ENCODE results near the gene DMPK. TPM values are rescaled to one million over a fixed set of nuclear protein-coding genes. Genes with fewer than 3 reads are reported as not detected.

Gene DMPK
- total and polyA plus RNA-seq, 5 donors from 2014 or later: 0.61 to 68.1 (median 1.5) TPM

DNA sequence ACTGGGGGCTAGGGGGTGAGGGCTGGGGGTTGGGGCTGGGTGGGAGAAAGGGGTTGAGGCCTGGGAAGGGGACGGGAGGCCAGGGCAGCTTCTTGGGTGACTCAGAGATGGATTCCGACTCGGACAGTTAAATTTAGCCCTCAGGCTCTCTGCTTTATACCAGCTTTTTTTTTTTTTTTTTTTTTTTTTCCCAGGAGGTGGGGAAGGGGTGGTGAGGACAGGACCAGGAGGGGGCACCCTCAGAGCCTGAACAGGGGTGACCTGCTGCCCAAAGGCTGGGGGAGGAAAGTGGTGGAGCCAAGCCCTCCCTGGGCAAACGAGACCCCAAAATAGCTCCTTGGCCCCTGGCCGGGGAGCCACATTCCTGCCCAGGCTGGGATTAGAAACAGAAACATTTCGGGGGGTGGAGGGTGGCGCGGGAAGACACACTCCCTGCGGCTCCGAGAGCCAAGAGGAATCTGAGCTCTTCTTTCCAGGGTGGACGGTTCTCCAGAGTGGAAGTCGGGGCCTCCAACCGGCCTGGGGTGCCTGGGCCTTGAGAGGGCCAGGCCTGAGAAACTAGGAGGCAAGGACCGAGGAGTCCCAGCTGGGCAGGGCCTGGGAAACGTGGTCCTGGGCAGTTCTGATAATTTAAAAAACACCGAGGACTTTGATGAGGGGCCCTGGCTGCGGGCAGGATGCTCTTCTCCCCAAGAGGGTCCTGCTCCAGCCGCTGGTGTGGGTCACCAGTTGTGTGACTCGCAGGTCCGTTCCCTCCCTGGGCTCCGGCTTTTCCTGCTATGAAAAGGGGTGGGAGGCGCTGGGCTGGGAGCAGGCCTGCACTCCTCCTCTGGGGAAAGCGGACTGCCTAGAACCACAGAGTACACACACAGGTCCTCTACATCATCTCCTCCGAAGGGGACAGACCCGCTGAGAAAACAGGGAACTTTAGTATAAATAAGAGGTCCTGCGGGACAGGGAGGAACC, 813 bp upstream of the DMPK start:
- Histone ChIP-seq H3K27ac (ENCODE audit: insufficient read depth, low read length, poor library complexity, severe bottlenecking) (no peak overlapping the region), H3K36me3 (ENCODE audit: control insufficient read depth, insufficient read depth, low read length) (peaks cover 13% of the 10 kb centered on the region), H3K4me1 (ENCODE audit: control insufficient read depth, insufficient read depth, low read length, poor library complexity, severe bottlenecking) (peaks cover 18% of the 10 kb centered on the region), H3K9me3 (ENCODE audit: control insufficient read depth in 2 of 2, low read length in 2 of 2) (no peaks in the 10 kb centered on the region), H3K4me3 (ENCODE audit: low read depth, low read length) (no peak overlapping the region), H3K27me3 (ENCODE audit: control insufficient read depth, insufficient read depth, low read length) (no peaks in the 10 kb centered on the region)
- H3K4me1 Mint-ChIP-seq: peaks cover 0 to 24% (median 16%) of the 10 kb centered on the region in 4 donors
- peak overlapping the region in 1 of 4 donors; percentile 44 for H3K4me3 Mint-ChIP-seq
- H3K36me3 Mint-ChIP-seq: peaks cover 20% of the 10 kb centered on the region
- DNase-seq (no peak), ATAC-seq (ENCODE audit: low read depth in 2 of 2) (no peak)
- no peaks in the 10 kb centered on the region for H3K9me3 Mint-ChIP-seq
- no peaks in the 10 kb centered on the region for H3K27me3 Mint-ChIP-seq
- H3K27ac Mint-ChIP-seq: no peak overlapping the region

DNA sequence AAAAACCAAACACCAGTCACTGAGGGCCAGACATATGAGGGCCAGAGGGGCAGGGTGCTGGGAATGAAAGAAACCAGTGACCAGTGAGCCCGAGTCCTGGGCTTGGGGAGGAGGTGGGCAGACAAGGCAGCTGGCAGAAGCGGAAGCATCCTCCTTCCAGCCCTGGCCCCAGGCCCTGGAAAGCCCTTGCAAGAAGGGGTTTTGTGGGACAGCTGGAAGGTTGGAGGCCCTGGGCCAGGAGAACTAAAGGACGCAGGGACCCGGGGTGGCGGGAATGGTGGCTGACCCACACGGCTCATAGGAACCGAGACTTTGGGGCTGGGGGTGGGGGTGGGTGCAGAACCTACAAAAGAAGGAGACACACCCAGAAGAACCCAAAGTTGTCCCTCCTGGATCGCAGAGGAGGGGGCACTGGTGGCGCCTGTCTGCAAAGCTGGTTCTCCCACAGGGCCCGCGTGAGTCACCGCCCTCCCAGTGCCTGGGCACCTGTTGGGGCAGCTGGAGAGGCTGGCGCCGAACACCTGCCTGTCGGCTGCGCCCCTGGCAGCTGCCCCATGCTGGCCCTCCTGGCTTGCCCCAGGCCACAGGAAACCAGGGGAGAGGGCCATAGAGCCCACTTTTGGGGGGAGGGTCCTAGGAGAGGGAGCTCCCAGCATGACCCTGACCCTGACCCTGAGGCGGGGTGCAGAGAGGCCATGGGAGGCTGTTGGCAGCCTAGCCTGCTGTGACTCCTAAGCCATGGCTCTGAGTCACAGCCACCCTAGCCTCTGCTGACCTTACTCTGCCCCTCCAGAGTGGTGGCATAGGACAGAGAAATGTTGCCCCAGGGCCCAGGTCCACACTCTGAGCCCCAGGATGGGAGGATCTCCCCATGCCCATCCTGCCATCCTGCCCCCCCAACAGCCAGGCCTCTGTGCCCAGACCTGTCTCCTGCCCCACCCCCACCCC, 802 bp downstream of the DMPK start:
- no peaks in the 10 kb centered on the region for H3K9me3 ChIP-seq (ENCODE audit: control insufficient read depth in 2 of 2, low read length in 2 of 2)
- ATAC-seq (ENCODE audit: low read depth in 2 of 2) (no peak), DNase-seq (no peak)
- no peak overlapping the region for H3K27ac ChIP-seq (ENCODE audit: insufficient read depth, low read length, poor library complexity, severe bottlenecking)
- no peaks in the 10 kb centered on the region for H3K27me3 ChIP-seq (ENCODE audit: control insufficient read depth, insufficient read depth, low read length)
- peaks cover 0 to 21% (median 13%) of the 10 kb centered on the region in 4 donors for H3K4me1 Mint-ChIP-seq
- H3K27me3 Mint-ChIP-seq: no peaks in the 10 kb centered on the region
- H3K36me3 Mint-ChIP-seq: peaks cover 13% of the 10 kb centered on the region
- H3K4me3 Mint-ChIP-seq: peak overlapping the region in 1 of 4 donors; percentile 16
- peaks cover 8% of the 10 kb centered on the region for H3K36me3 ChIP-seq (ENCODE audit: control insufficient read depth, insufficient read depth, low read length)
- H3K27ac Mint-ChIP-seq: peak overlapping the region in 1 of 3 donors; percentile 20
- peaks cover 18% of the 10 kb centered on the region for H3K4me1 ChIP-seq (ENCODE audit: control insufficient read depth, insufficient read depth, low read length, poor library complexity, severe bottlenecking)
- no peaks in the 10 kb centered on the region for H3K9me3 Mint-ChIP-seq
- H3K4me3 ChIP-seq (ENCODE audit: low read depth, low read length): no peak overlapping the region

DNA sequence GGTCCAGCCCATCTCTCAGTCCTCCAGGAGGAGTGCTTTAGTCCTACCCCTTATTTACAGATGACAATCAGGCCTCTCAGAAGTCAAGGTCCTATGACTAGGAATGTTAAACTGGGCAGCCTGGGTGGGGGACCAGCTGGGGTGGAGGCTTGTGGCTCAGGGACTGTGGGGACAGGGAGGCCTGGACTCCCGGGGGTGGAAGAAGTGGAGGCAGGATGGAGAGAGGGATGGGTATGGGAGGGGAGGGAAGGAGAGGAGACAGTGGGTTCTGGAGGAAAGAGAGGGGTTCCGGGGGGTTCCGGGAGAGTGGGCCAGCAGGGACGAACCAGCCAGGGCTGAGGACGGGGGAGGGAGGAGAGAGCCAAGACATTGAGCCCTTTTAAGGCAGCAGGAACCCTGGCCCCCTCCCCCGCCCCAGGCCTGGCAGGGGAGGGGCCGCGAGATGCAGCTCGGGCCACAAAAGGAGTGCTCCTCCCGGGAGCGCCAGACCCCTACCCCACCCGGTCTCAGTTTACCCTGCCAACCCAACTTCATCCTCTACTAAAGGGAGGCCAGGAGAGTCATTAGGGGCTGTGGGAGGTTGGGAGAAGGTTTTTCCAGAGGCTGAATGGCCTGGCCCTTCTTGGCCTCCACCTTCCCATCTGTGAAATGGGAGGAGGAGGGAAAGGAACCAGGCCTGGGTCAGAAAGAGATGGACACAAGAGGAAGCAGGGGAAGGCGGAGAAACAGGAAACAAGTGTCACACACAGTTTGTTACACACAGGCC, 1.7 kb downstream of the DMPK start:
- Histone ChIP-seq H3K4me3 (ENCODE audit: low read depth, low read length) (no peak overlapping the region), H3K36me3 (ENCODE audit: control insufficient read depth, insufficient read depth, low read length) (peaks cover 4% of the 10 kb centered on the region), H3K27me3 (ENCODE audit: control insufficient read depth, insufficient read depth, low read length) (no peaks in the 10 kb centered on the region), H3K4me1 (ENCODE audit: control insufficient read depth, insufficient read depth, low read length, poor library complexity, severe bottlenecking) (peaks cover 18% of the 10 kb centered on the region), H3K27ac (ENCODE audit: insufficient read depth, low read length, poor library complexity, severe bottlenecking) (no peak overlapping the region), H3K9me3 (ENCODE audit: control insufficient read depth in 2 of 2, low read length in 2 of 2) (no peaks in the 10 kb centered on the region)
- peaks cover 9% of the 10 kb centered on the region for H3K36me3 Mint-ChIP-seq
- H3K4me1 Mint-ChIP-seq: peaks cover 0 to 21% (median 13%) of the 10 kb centered on the region in 4 donors
- no peaks in the 10 kb centered on the region for H3K9me3 Mint-ChIP-seq
- H3K27me3 Mint-ChIP-seq: no peaks in the 10 kb centered on the region
- H3K4me3 Mint-ChIP-seq: peak overlapping the region in 1 of 4 donors; percentile 16
- H3K27ac Mint-ChIP-seq: peak overlapping the region in 1 of 3 donors; percentile 20
- no peak for ATAC-seq (ENCODE audit: low read depth in 2 of 2)
- no peak for DNase-seq

DNA sequence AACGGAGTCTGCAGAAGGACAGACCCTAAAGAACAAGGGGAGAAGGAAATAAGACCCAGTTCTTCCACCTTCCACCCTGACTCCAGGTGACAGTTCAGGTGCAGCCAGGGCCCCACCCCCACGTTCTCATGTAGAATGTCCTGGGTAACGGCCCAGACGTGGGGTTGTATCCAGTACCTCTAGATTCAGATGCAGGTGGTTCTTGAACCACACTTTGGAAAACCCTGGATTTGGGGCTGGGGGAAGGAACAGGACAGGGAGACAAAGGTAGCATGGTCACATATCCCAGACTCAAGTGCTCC, 2.2 kb downstream of the DMPK start:
- Histone ChIP-seq H3K27ac (ENCODE audit: insufficient read depth, low read length, poor library complexity, severe bottlenecking) (no peak overlapping the region), H3K27me3 (ENCODE audit: control insufficient read depth, insufficient read depth, low read length) (no peaks in the 10 kb centered on the region), H3K4me3 (ENCODE audit: low read depth, low read length) (no peak overlapping the region), H3K36me3 (ENCODE audit: control insufficient read depth, insufficient read depth, low read length) (peaks cover 4% of the 10 kb centered on the region), H3K4me1 (ENCODE audit: control insufficient read depth, insufficient read depth, low read length, poor library complexity, severe bottlenecking) (peaks cover 18% of the 10 kb centered on the region), H3K9me3 (ENCODE audit: control insufficient read depth in 2 of 2, low read length in 2 of 2) (no peaks in the 10 kb centered on the region)
- H3K4me3 Mint-ChIP-seq: peak overlapping the region in 2 of 4 donors; percentile 87 to 94
- no peak for ATAC-seq (ENCODE audit: low read depth in 2 of 2)
- H3K27ac Mint-ChIP-seq: no peak overlapping the region
- H3K27me3 Mint-ChIP-seq: no peaks in the 10 kb centered on the region
- no peak for DNase-seq
- H3K36me3 Mint-ChIP-seq: peaks cover 9% of the 10 kb centered on the region
- H3K4me1 Mint-ChIP-seq: peaks cover 0 to 21% (median 13%) of the 10 kb centered on the region in 4 donors
- no peaks in the 10 kb centered on the region for H3K9me3 Mint-ChIP-seq

DNA sequence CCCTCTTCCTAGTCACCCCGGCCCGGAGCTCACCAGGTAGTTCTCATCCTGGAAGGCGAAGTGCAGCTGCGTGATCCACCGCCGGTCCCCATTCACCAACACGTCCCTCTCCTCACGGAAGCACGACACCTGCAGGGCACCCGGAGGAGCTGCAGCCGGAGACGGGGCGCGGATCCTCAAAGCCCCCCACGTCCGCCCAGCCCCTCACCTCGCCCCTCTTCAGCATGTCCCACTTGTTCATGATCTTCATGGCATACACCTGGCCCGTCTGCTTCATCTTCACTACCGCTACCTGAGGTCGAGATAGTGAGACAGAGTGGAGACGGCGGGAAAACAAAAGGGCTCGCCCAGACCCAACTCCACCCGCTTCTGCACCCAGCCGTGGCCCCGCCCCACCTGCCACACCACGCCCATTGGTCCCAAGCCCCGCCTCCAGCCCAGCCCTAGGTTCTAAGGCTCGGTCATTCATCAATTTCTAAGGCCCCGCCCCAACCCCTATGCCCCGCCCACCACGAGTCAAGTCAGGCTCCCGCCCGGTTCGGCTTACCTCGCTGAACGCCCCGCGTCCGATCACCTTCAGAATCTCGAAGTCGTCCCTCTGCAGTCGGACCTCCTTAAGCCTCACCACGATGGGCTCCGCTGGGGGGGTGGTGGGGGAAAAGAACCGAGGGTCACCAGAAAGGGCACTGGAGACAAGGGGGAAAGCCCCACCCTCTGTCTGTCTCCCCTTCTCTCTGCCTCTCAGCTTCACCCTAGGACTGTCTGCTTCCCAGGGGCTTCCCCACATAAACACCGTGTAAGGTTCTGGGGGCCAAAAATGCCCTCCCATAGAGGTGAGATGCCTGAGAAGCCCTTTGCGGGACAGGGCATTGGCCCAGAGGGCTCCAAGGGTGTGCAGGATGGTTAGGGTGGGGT, 2.8 kb downstream of the DMPK start:
- H3K9me3 ChIP-seq (ENCODE audit: control insufficient read depth in 2 of 2, low read length in 2 of 2): no peaks in the 10 kb centered on the region
- Mint-ChIP-seq H3K4me3 (peak overlapping the region; percentile 72 to 94 (median 88)), H3K36me3 (peaks cover 9% of the 10 kb centered on the region), H3K4me1 (peaks cover 0 to 21% (median 15%) of the 10 kb centered on the region in 4 donors), H3K27ac (peak overlapping the region in 2 of 3 donors; percentile 22 to 86), H3K9me3 (no peaks in the 10 kb centered on the region), H3K27me3 (no peaks in the 10 kb centered on the region)
- peaks cover 18% of the 10 kb centered on the region for H3K4me1 ChIP-seq (ENCODE audit: control insufficient read depth, insufficient read depth, low read length, poor library complexity, severe bottlenecking)
- H3K27ac ChIP-seq (ENCODE audit: insufficient read depth, low read length, poor library complexity, severe bottlenecking): no peak overlapping the region
- peak overlapping the region; percentile 13 for H3K4me3 ChIP-seq (ENCODE audit: low read depth, low read length)
- peaks cover 4% of the 10 kb centered on the region for H3K36me3 ChIP-seq (ENCODE audit: control insufficient read depth, insufficient read depth, low read length)
- DNase-seq (peak; percentile 81 to 86 (median 85)), ATAC-seq (ENCODE audit: low read depth in 2 of 2) (peak; percentile 86 to 88)
- H3K27me3 ChIP-seq (ENCODE audit: control insufficient read depth, insufficient read depth, low read length): no peaks in the 10 kb centered on the region

DNA sequence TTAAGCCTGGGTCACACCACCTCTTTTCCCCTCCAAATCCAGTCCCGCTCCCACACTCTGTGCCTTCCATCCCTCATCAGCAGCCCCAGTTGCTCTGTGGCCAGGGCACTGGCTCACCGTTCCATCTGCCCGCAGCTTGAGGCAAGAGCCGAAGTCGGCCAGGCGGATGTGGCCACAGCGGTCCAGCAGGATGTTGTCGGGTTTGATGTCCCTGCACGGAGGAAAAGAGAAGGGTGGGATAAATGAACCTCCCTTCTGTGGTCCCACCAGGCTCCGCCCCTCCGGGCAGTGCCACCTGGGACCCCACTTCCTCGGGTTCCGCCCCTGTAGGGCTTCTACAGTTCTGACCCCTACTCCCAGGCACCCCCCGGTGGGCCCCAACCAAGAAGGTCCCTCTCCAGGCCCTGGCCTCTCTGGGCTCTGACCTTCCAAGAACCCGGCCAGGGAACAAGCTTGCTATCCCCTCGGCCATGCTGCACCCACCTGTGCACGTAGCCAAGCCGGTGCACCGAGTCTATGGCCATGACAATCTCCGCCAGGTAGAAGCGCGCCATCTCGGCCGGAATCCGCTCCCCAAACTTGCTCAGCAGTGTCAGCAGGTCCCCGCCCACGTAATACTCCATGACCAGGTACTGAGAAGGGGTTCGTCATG, 4.2 kb downstream of the DMPK start:
- Histone ChIP-seq H3K27me3 (ENCODE audit: control insufficient read depth, insufficient read depth, low read length) (no peaks in the 10 kb centered on the region), H3K4me3 (ENCODE audit: low read depth, low read length) (no peak overlapping the region), H3K27ac (ENCODE audit: insufficient read depth, low read length, poor library complexity, severe bottlenecking) (no peak overlapping the region), H3K9me3 (ENCODE audit: control insufficient read depth in 2 of 2, low read length in 2 of 2) (no peaks in the 10 kb centered on the region), H3K4me1 (ENCODE audit: control insufficient read depth, insufficient read depth, low read length, poor library complexity, severe bottlenecking) (peaks cover 18% of the 10 kb centered on the region), H3K36me3 (ENCODE audit: control insufficient read depth, insufficient read depth, low read length) (peaks cover 4% of the 10 kb centered on the region)
- DNase-seq (no peak), ATAC-seq (ENCODE audit: low read depth in 2 of 2) (no peak)
- Mint-ChIP-seq H3K36me3 (peaks cover 9% of the 10 kb centered on the region), H3K27me3 (no peaks in the 10 kb centered on the region), H3K4me1 (peaks cover 0 to 25% (median 17%) of the 10 kb centered on the region in 4 donors), H3K4me3 (peak overlapping the region in 2 of 4 donors; percentile 21 to 72), H3K27ac (no peak overlapping the region), H3K9me3 (no peaks in the 10 kb centered on the region)
